Sigmoid colon (tissue), 3 donors: ENCODE data around the gene CNPY1.

Experiments
- POLR2A ChIP-seq, 2 donors: fragments of 450-650 bp; IDR thresholded peaks; one replicate each; pipeline ENCODE4 v1.6.1; 2016; ENCODE audit warnings: antibody characterized with exemption in 2 of 2, mild to moderate bottlenecking in 2 of 2, moderate library complexity in 2 of 2
- TF ChIP-seq, protein P1 (sequence below), 4 experiments: fragments of 450-650 bp in 3 of 4; fragments of 200-600 bp in 1 of 4; IDR thresholded peaks; one replicate each; pipeline ENCODE4 v1.5.1; 2016 to 2019; ENCODE audit warnings: antibody characterized with exemption in 4 of 4, mild to moderate bottlenecking in 3 of 4, moderate library complexity in 2 of 4

DNA sequence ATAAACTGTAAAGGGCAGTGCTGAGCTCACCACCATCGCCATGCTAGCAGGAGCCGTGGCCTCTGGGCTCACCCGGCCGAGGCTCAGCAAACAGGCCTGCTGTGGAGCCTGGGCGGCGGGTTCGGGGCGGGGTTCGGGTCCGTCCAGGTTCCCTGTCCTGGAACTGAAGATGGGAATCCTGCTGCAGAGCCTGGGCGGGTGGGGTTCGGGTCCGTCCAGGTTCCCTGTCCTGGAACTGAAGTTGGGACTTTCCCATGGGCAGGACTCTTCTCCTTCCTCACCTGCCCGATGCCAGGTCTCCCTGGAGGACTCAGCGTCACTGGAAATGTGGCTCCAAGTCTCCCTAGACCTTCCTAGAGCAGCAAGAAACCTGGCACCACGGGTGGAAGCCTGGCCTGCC, 51.8 kb downstream of the CNPY1 start:
- no peak for TF ChIP-seq POLR2A (IDR thresholded peaks at IDR 0.05)
- TF ChIP-seq, protein P1, sequence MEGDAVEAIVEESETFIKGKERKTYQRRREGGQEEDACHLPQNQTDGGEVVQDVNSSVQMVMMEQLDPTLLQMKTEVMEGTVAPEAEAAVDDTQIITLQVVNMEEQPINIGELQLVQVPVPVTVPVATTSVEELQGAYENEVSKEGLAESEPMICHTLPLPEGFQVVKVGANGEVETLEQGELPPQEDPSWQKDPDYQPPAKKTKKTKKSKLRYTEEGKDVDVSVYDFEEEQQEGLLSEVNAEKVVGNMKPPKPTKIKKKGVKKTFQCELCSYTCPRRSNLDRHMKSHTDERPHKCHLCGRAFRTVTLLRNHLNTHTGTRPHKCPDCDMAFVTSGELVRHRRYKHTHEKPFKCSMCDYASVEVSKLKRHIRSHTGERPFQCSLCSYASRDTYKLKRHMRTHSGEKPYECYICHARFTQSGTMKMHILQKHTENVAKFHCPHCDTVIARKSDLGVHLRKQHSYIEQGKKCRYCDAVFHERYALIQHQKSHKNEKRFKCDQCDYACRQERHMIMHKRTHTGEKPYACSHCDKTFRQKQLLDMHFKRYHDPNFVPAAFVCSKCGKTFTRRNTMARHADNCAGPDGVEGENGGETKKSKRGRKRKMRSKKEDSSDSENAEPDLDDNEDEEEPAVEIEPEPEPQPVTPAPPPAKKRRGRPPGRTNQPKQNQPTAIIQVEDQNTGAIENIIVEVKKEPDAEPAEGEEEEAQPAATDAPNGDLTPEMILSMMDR (IDR thresholded peaks at IDR 0.05) = no peak
